ENCODE results near the gene NTNG2.

The NTNG2 gene

DNA sequence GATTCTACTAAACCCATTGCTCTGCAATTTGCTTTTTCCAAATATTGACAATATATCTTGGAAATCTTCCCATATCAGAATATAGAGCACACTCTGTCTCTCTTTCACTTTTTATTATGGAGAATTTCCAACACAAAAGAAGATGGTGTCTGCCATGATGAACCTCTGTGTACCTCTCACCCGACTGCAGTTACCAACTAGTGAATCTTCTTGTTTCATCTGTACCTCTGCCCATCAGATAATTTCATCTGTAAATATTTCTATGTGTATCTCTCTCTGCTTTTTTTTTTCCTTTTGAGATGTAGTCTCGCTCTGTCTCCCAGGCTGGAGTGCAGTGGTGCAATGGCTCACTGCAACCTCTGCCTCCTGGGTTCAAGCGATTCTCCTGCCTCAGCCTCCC, 62.8 kb downstream of the NTNG2 start:
- no peaks in the 10 kb centered on the region for H3K36me3 ChIP-seq (ENCODE audit: control insufficient read depth, insufficient read depth, low read length)
- H3K9me3 ChIP-seq (ENCODE audit: control insufficient read depth, insufficient read depth, low read depth, low read length): no peaks in the 10 kb centered on the region
- H3K27ac ChIP-seq (ENCODE audit: low read depth, low read length): no peak overlapping the region
- no peaks in the 10 kb centered on the region; the same call in 1 of the 2 replicates for H3K4me1 ChIP-seq (ENCODE audit: control insufficient read depth, insufficient read depth, low read length)
- H3K4me3 ChIP-seq (ENCODE audit: low read depth, low read length): no peak overlapping the region
- no peak overlapping the region for H3K9ac ChIP-seq (ENCODE audit: low read length)
- no peaks in the 10 kb centered on the region for H3K27me3 ChIP-seq (ENCODE audit: control insufficient read depth, insufficient read depth, low read length)

DNA sequence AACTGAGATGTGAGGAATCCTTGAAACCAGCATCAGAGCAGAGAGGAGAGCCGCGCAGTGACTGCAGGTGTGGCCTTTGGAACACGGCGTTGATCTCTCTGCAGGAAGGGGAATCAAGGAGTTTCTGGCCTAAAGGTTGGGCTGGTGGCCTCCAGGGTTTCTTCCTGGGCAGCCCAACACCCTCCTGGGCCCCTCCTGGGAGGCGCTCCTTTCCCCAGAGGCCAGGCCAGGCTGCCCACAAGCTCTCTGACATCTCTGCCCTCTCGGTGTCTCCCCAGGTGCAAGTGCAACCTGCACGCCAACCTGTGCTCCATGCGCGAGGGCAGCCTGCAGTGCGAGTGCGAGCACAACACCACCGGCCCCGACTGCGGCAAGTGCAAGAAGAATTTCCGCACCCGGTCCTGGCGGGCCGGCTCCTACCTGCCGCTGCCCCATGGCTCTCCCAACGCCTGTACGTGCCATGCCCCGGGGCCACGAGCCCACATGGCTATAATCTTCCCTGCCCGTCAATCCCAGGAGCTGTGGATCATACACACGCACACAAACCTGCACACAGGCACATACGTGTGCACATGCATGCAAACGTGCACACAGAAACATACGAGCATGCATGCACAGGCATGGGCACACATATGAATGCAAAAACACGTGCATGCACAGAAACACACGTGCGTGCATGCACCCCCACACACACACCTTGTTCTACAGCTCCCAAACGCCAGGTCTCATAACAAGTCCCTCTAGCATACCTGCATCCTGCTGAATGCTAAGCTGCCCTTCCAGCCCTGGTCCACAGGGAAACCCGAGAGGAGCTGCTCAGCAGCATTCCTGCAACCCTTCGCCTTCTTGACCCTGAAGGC, 64.9 kb downstream of the NTNG2 start:
- Histone ChIP-seq H3K36me3 (ENCODE audit: control insufficient read depth, insufficient read depth, low read length) (no peaks in the 10 kb centered on the region), H3K27ac (ENCODE audit: low read depth, low read length) (no peak overlapping the region), H3K9me3 (ENCODE audit: control insufficient read depth, insufficient read depth, low read depth, low read length) (no peaks in the 10 kb centered on the region)

GRCh38 chr9:132228062-132228461, 66.2 kb downstream of the NTNG2 start:
- no peaks in the 10 kb centered on the region; the same call in 1 of the 2 replicates for H3K4me1 ChIP-seq (ENCODE audit: control insufficient read depth, insufficient read depth, low read length)
- H3K9ac ChIP-seq (ENCODE audit: low read length): no peak overlapping the region
- H3K9me3 ChIP-seq (ENCODE audit: control insufficient read depth, insufficient read depth, low read depth, low read length): no peaks in the 10 kb centered on the region
- no peak overlapping the region for H3K27ac ChIP-seq (ENCODE audit: low read depth, low read length)
- no peaks in the 10 kb centered on the region for H3K27me3 ChIP-seq (ENCODE audit: control insufficient read depth, insufficient read depth, low read length)
- no peak overlapping the region for H3K4me3 ChIP-seq (ENCODE audit: low read depth, low read length)
- H3K36me3 ChIP-seq (ENCODE audit: control insufficient read depth, insufficient read depth, low read length): no peaks in the 10 kb centered on the region

More for the DNA sequence above, 64.9 kb downstream of the NTNG2 start:
- Histone ChIP-seq H3K9ac (ENCODE audit: low read length) (no peak overlapping the region), H3K4me3 (ENCODE audit: low read depth, low read length) (no peak overlapping the region), H3K27me3 (ENCODE audit: control insufficient read depth, insufficient read depth, low read length) (no peaks in the 10 kb centered on the region), H3K4me1 (ENCODE audit: control insufficient read depth, insufficient read depth, low read length) (no peaks in the 10 kb centered on the region; the same call in 1 of the 2 replicates)

DNA sequence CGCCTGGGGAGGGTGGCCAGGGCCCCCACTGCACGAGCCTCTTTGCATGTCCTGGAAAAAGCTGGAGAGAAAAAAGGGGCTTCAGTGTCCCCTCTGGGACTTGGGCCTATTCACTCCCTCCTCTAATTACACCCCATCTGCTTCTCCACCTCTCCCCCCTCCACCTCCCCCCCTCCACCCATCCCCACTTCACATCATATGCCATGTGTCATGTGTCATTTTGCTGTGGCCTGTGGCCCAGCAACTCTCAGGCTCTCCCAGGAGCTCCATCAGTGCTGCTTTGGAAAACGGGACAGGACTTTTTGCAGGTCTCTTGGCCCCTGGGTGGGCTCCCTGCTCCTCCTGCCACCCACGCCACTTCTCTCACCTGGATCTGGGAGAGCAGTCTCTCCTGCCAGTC, 68.7 kb downstream of the NTNG2 start:
- Histone ChIP-seq H3K9me3 (ENCODE audit: control insufficient read depth, insufficient read depth, low read depth, low read length) (no peaks in the 10 kb centered on the region), H3K27me3 (ENCODE audit: control insufficient read depth, insufficient read depth, low read length) (no peaks in the 10 kb centered on the region), H3K36me3 (ENCODE audit: control insufficient read depth, insufficient read depth, low read length) (no peaks in the 10 kb centered on the region), H3K27ac (ENCODE audit: low read depth, low read length) (no peak overlapping the region), H3K9ac (ENCODE audit: low read length) (no peak overlapping the region), H3K4me3 (ENCODE audit: low read depth, low read length) (no peak overlapping the region), H3K4me1 (ENCODE audit: control insufficient read depth, insufficient read depth, low read length) (no peaks in the 10 kb centered on the region)

DNA sequence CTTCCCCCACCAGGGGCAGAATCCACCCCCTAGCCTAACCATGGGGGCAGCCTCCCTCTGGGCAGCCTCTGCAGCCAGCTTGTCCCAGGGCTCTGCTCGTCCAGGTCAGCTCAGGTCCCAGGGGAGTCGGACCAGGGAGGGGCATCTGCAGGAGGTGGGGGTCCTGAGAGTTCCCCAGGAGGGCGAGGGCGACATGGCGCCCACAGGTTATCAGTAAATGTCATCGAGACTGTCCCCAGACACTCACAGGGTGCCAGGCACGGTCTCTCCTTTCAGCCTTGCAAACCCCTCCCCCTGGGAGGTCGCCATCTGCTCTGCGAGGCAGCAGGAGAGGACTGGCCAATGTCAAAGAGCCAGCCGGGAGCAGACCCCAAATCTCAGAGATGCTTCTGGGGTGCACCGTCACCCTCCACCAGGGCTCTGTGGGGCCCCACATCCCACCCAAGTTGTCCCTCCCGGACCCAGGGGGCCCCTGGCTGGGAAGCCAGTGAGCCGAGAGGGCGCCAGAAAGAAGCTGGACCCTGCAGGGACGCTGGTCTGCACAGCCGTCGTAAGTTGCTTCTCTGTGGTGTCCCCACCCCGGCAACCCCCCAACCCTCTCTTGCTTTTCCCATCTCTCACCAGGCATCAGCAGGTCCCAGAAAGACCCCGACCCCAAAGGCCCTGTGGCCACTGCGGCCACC, 69.3 kb downstream of the NTNG2 start:
- no peak overlapping the region for H3K4me3 ChIP-seq (ENCODE audit: low read depth, low read length)
- H3K9me3 ChIP-seq (ENCODE audit: control insufficient read depth, insufficient read depth, low read depth, low read length): no peaks in the 10 kb centered on the region
- H3K36me3 ChIP-seq (ENCODE audit: control insufficient read depth, insufficient read depth, low read length): no peaks in the 10 kb centered on the region
- H3K27me3 ChIP-seq (ENCODE audit: control insufficient read depth, insufficient read depth, low read length): no peaks in the 10 kb centered on the region
- H3K4me1 ChIP-seq (ENCODE audit: control insufficient read depth, insufficient read depth, low read length): no peaks in the 10 kb centered on the region
- H3K27ac ChIP-seq (ENCODE audit: low read depth, low read length): no peak overlapping the region
- H3K9ac ChIP-seq (ENCODE audit: low read length): no peak overlapping the region

GRCh38 chr9:132232522-132232921, 70.7 kb downstream of the NTNG2 start:
- H3K9me3 ChIP-seq (ENCODE audit: control insufficient read depth, insufficient read depth, low read depth, low read length): no peaks in the 10 kb centered on the region
- H3K27ac ChIP-seq (ENCODE audit: low read depth, low read length): no peak overlapping the region
- H3K4me3 ChIP-seq (ENCODE audit: low read depth, low read length): no peak overlapping the region
- H3K9ac ChIP-seq (ENCODE audit: low read length): no peak overlapping the region
- peaks cover 2% of the 10 kb centered on the region; the same call in 1 of the 2 replicates for H3K27me3 ChIP-seq (ENCODE audit: control insufficient read depth, insufficient read depth, low read length)
- no peaks in the 10 kb centered on the region for H3K36me3 ChIP-seq (ENCODE audit: control insufficient read depth, insufficient read depth, low read length)
- H3K4me1 ChIP-seq (ENCODE audit: control insufficient read depth, insufficient read depth, low read length): no peaks in the 10 kb centered on the region

- Histone ChIP-seq H3K27me3 (ENCODE audit: control insufficient read depth, insufficient read depth, low read length) (peaks cover 4% of the 10 kb centered on the region; the same call in 1 of the 2 replicates), H3K9ac (ENCODE audit: low read length) (no peak overlapping the region), H3K27ac (ENCODE audit: low read depth, low read length) (no peak overlapping the region), H3K4me3 (ENCODE audit: low read depth, low read length) (no peak overlapping the region), H3K36me3 (ENCODE audit: control insufficient read depth, insufficient read depth, low read length) (no peaks in the 10 kb centered on the region), H3K9me3 (ENCODE audit: control insufficient read depth, insufficient read depth, low read depth, low read length) (no peaks in the 10 kb centered on the region), H3K4me1 (ENCODE audit: control insufficient read depth, insufficient read depth, low read length) (no peaks in the 10 kb centered on the region)
Measured at GRCh38 chr9:132233138-132233537, 71.3 kb downstream of the NTNG2 start.

GRCh38 chr9:132234535-132234934, 72.7 kb downstream of the NTNG2 start:
- no peaks in the 10 kb centered on the region for H3K9me3 ChIP-seq (ENCODE audit: control insufficient read depth, insufficient read depth, low read depth, low read length)
- no peak overlapping the region for H3K9ac ChIP-seq (ENCODE audit: low read length)
- peaks cover 17% of the 10 kb centered on the region for H3K27me3 ChIP-seq (ENCODE audit: control insufficient read depth, insufficient read depth, low read length)
- no peak overlapping the region for H3K27ac ChIP-seq (ENCODE audit: low read depth, low read length)
- no peak overlapping the region for H3K4me3 ChIP-seq (ENCODE audit: low read depth, low read length)
- no peaks in the 10 kb centered on the region for H3K36me3 ChIP-seq (ENCODE audit: control insufficient read depth, insufficient read depth, low read length)
- H3K4me1 ChIP-seq (ENCODE audit: control insufficient read depth, insufficient read depth, low read length): no peaks in the 10 kb centered on the region

DNA sequence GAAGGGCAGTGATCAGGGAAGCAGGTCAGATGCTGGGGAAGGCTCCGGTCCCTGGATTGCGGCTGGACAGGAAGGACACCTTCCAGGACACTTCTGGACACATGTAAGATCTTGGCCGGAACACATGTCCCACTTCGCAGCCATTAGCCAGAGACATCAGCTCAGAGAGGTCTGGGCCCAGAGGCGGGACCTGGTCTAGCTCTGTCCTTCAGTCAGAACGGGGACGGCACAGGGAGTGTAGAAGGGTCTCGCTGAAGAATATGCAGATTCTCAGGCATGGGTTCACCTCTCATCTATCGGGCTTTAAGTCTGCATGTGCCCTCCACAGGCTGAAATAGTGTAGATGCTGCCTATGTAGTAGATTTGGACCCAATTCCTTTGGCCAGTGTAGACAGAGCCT, 73.3 kb downstream of the NTNG2 start:
- Histone ChIP-seq H3K9me3 (ENCODE audit: control insufficient read depth, insufficient read depth, low read depth, low read length) (no peaks in the 10 kb centered on the region), H3K27me3 (ENCODE audit: control insufficient read depth, insufficient read depth, low read length) (peaks cover 23% of the 10 kb centered on the region), H3K4me3 (ENCODE audit: low read depth, low read length) (no peak overlapping the region), H3K27ac (ENCODE audit: low read depth, low read length) (no peak overlapping the region), H3K9ac (ENCODE audit: low read length) (no peak overlapping the region), H3K4me1 (ENCODE audit: control insufficient read depth, insufficient read depth, low read length) (peaks cover 3% of the 10 kb centered on the region; the same call in 1 of the 2 replicates), H3K36me3 (ENCODE audit: control insufficient read depth, insufficient read depth, low read length) (no peaks in the 10 kb centered on the region)

- Histone ChIP-seq H3K4me1 (ENCODE audit: control insufficient read depth, insufficient read depth, low read length) (peaks cover 8% of the 10 kb centered on the region; the same call in 1 of the 2 replicates), H3K9ac (ENCODE audit: low read length) (no peak overlapping the region), H3K27me3 (ENCODE audit: control insufficient read depth, insufficient read depth, low read length) (peaks cover 30% of the 10 kb centered on the region)
Measured at GRCh38 chr9:132235894-132236661, 74.2 kb downstream of the NTNG2 start.

More at GRCh38 chr9:132235894-132236661, 74.2 kb downstream of the NTNG2 start:
- Histone ChIP-seq H3K9me3 (ENCODE audit: control insufficient read depth, insufficient read depth, low read depth, low read length) (no peaks in the 10 kb centered on the region), H3K4me3 (ENCODE audit: low read depth, low read length) (no peak overlapping the region), H3K36me3 (ENCODE audit: control insufficient read depth, insufficient read depth, low read length) (no peaks in the 10 kb centered on the region), H3K27ac (ENCODE audit: low read depth, low read length) (no peak overlapping the region)

All from HUES6 (cell line).